GM12872 (cell line): Measurements from ENCODE around the gene ZCCHC13.

Source experiments
- TF ChIP-seq, protein P1 (sequence below): IDR thresholded peaks from 3 replicates; pipeline ENCODE4 v1.5.1; 2011; ENCODE audit warnings: low read depth, mild to moderate bottlenecking, low read length, moderate library complexity; ENCODE audit not compliant: insufficient read depth

Gene ZCCHC13

DNA sequence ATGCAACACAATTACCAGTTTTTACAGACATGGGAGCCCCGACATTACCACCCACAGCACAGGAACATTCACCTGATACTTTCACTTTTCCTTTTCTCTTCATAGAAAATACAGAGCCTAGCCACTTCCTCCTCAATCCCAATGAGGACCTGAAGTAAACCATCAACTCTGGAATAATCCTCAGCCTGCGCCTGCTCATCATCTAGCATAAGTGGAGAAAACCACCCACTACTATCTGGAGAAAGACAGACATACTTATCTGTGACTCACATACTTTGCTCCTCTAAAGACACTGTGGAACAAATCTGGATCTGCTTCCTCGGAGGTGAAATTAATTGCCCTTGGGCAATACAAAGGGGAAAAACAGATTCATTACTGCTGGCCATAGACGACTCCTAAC lies 47.8 kb downstream of the ZCCHC13 start:
- TF ChIP-seq, protein P1, sequence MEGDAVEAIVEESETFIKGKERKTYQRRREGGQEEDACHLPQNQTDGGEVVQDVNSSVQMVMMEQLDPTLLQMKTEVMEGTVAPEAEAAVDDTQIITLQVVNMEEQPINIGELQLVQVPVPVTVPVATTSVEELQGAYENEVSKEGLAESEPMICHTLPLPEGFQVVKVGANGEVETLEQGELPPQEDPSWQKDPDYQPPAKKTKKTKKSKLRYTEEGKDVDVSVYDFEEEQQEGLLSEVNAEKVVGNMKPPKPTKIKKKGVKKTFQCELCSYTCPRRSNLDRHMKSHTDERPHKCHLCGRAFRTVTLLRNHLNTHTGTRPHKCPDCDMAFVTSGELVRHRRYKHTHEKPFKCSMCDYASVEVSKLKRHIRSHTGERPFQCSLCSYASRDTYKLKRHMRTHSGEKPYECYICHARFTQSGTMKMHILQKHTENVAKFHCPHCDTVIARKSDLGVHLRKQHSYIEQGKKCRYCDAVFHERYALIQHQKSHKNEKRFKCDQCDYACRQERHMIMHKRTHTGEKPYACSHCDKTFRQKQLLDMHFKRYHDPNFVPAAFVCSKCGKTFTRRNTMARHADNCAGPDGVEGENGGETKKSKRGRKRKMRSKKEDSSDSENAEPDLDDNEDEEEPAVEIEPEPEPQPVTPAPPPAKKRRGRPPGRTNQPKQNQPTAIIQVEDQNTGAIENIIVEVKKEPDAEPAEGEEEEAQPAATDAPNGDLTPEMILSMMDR = no peak

DNA sequence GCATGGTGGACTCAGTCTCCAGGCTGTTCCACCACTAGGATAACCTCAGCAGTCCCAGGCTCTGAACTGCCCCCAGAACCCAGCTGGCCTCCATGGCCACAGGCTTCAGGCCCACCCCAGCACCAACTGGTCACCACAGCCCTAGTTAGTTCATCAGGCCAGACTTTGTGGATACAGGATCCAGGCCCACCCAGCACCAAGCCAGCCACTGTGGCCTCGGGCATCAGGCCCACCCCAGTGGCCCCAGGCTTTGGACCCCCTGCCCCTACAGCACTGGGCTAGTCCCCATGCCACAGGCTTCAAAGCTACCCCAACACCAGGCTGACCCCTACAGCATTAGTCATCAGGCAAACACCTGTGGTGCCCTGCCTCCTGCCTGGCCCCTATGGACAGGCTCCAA lies 50.0 kb downstream of the ZCCHC13 start:
- TF ChIP-seq, protein P1 = no peak
